Osteoblast (primary cell): ENCODE measurements around the gene HADHA. TPM values are rescaled to one million over a fixed set of nuclear protein-coding genes. Genes with fewer than 3 reads are reported as not detected.

Experiments
- DNase-seq: peaks from one replicate; pipeline ENCODE4 v3.0.0; 2011; ENCODE audit warnings: low spot score, mixed read lengths; ENCODE audit not compliant: insufficient read length; ENCODE audit errors: missing footprints
- H2AFZ ChIP-seq: 2 replicates; pipeline ENCODE4 v1.6.0; 2011; ENCODE audit warnings: mild to moderate bottlenecking, low read length
- H3K27ac ChIP-seq: 2 replicates; pipeline ENCODE4 v1.5.1; 2011; ENCODE audit warnings: mild to moderate bottlenecking, low read depth, low read length, moderate library complexity
- H3K27me3 ChIP-seq: 2 replicates; pipeline ENCODE4 v1.6.0; 2012; ENCODE audit warnings: mild to moderate bottlenecking, control low read depth, inconsistent platforms, low read length, moderate library complexity; ENCODE audit not compliant: insufficient read depth
- H3K36me3 ChIP-seq: 2 replicates; pipeline ENCODE4 v1.5.1; 2011; ENCODE audit warnings: mild to moderate bottlenecking, low read length, control low read depth, moderate library complexity; ENCODE audit not compliant: insufficient read depth
- H3K4me1 ChIP-seq: 2 replicates; pipeline ENCODE4 v1.5.1; 2011; ENCODE audit warnings: mild to moderate bottlenecking, low read length, control low read depth, moderate library complexity; ENCODE audit not compliant: insufficient read depth
- H3K4me2 ChIP-seq: 2 replicates; pipeline ENCODE4 v1.6.0; 2011; ENCODE audit warnings: mild to moderate bottlenecking, low read length; ENCODE audit not compliant: insufficient read depth
- H3K4me3 ChIP-seq: fragments of 200-600 bp; sonication (generic); 3 replicates; pipeline ENCODE4 v1.5.1; 2012; ENCODE audit warnings: mild to moderate bottlenecking, low read length, inconsistent platforms; ENCODE audit not compliant: insufficient read depth
- H3K79me2 ChIP-seq: 2 replicates; pipeline ENCODE4 v1.6.0; 2012; ENCODE audit warnings: mild to moderate bottlenecking, low read length, control low read depth, inconsistent platforms; ENCODE audit not compliant: insufficient read depth
- H3K9me3 ChIP-seq: 2 replicates; pipeline ENCODE4 v1.5.1; 2011; ENCODE audit warnings: low read depth, low read length, control low read depth
- H4K20me1 ChIP-seq: 2 replicates; pipeline ENCODE4 v1.6.0; 2012; ENCODE audit warnings: mild to moderate bottlenecking, low read length, control low read depth; ENCODE audit not compliant: insufficient read depth
- CTCF ChIP-seq: IDR thresholded peaks from 2 replicates; pipeline ENCODE4 v1.5.1; 2011; ENCODE audit warnings: mild to moderate bottlenecking, low read depth, low read length, moderate library complexity; ENCODE audit errors: extremely low read depth
- total RNA-seq: library from RNA; depleted of rRNA; stranded (reverse); fragments of >200 nt; gene quantifications from 2 replicates; pipeline ENCODE4 v1.2.3, GENCODE V29; 2012

Gene HADHA
- total RNA-seq, 1 donor, result 113 TPM

- H3K4me3 ChIP-seq, result peak overlapping the region; percentile 70
- H3K27ac ChIP-seq, result no peak overlapping the region
- H2AFZ ChIP-seq, result peak overlapping the region; percentile 86
- peak; percentile 73 for DNase-seq
- H3K4me2 ChIP-seq, result peak overlapping the region; percentile 84
- no peaks in the 10 kb centered on the region for H3K79me2 ChIP-seq
- H3K9me3 ChIP-seq, result no peaks in the 10 kb centered on the region
- no peak for TF ChIP-seq CTCF
- H3K27me3 ChIP-seq, result peaks cover 2% of the 10 kb centered on the region
- no peaks in the 10 kb centered on the region for H3K36me3 ChIP-seq
- H4K20me1 ChIP-seq, result no peaks in the 10 kb centered on the region
- peaks cover 9% of the 10 kb centered on the region for H3K4me1 ChIP-seq
Observed at GRCh38 chr2:26179446-26179913, 65.0 kb downstream of the HADHA start.

GRCh38 chr2:26178746-26179436, 65.5 kb downstream of the HADHA start:
- peak overlapping the region; percentile 70 for H3K4me3 ChIP-seq
- no peaks in the 10 kb centered on the region for H3K9me3 ChIP-seq
- TF ChIP-seq CTCF, result no peak
- peaks cover 8% of the 10 kb centered on the region for H3K27me3 ChIP-seq
- no peaks in the 10 kb centered on the region for H3K79me2 ChIP-seq
- no peaks in the 10 kb centered on the region for H3K36me3 ChIP-seq
- H4K20me1 ChIP-seq, result no peaks in the 10 kb centered on the region
- peak overlapping the region; percentile 86 for H2AFZ ChIP-seq
- peak; percentile 94 for DNase-seq
- peak overlapping the region; percentile 84 for H3K4me2 ChIP-seq
- peaks cover 8% of the 10 kb centered on the region for H3K4me1 ChIP-seq
- H3K27ac ChIP-seq, result no peak overlapping the region

- TF ChIP-seq CTCF, result no peak
- Histone ChIP-seq H3K79me2 (no peaks in the 10 kb centered on the region), H3K36me3 (no peaks in the 10 kb centered on the region), H3K4me2 (peak overlapping the region; percentile 84), H3K4me3 (peak overlapping the region; percentile 70), H4K20me1 (no peaks in the 10 kb centered on the region), H3K27ac (no peak overlapping the region), H3K9me3 (no peaks in the 10 kb centered on the region), H3K4me1 (peaks cover 8% of the 10 kb centered on the region), H3K27me3 (peaks cover 13% of the 10 kb centered on the region), H2AFZ (no peak overlapping the region)
- DNase-seq, result no peak
Observed at GRCh38 chr2:26178246-26178645, 66.2 kb downstream of the HADHA start.

GRCh38 chr2:26177122-26177521, 67.3 kb downstream of the HADHA start:
- H3K9me3 ChIP-seq, result no peaks in the 10 kb centered on the region
- H3K27ac ChIP-seq, result no peak overlapping the region
- no peaks in the 10 kb centered on the region for H3K79me2 ChIP-seq
- no peak for DNase-seq
- H3K4me3 ChIP-seq, result no peak overlapping the region
- H3K36me3 ChIP-seq, result no peaks in the 10 kb centered on the region
- H3K4me1 ChIP-seq, result peaks cover 8% of the 10 kb centered on the region
- H4K20me1 ChIP-seq, result no peaks in the 10 kb centered on the region
- no peak for TF ChIP-seq CTCF
- no peak overlapping the region for H3K4me2 ChIP-seq
- peaks cover 20% of the 10 kb centered on the region for H3K27me3 ChIP-seq
- no peak overlapping the region for H2AFZ ChIP-seq
